COR-L47 (cell line): Measurements from ENCODE around the gene SPRED2.
A peak's percentile ranks its signal among the peaks of the same experiment; 100 is the strongest.

Source experiments
- DNase-seq: peaks from one replicate; lab custom pipeline; 2025; lab: John Stamatoyannopoulos, UW

SPRED2 gene

DNA sequence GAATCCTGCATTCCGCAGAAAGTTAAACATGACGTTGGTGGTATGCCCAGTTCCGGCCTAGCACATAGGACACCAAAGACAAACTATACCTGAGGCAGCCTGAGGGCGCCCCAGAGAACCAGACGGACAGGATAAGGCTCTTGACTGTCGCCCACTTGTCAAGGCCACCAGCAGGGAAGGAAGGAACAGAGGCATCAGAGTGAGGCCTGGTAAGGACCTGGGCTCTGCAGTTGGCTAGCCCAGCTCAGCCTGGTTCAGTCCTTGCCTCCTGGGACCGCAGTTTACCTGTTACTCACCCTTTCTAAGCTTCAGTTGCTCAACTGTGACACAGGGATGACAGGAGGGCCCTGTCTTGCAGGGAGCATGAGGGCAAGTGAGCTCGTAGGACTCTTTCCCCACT is 122.7 kb downstream of the SPRED2 start:
- no peak for DNase-seq

DNA sequence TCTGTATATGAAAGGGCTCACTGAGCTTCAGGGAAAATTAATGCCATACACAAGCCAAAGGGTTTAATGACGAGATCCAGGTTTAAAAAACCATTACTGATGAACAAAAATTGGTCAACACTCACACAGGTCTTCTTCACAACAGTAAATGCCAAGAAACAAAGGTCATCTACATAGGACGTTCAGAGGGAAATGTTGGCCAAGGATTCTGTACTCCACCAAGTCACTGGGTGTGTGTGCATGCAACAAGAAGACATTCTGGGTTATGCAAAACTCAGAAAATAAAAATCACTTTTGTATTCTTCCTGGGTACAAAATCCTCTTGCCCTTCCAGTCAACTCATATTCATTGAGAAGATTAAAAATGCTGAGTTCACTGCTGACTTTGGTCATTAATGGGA is 126.5 kb downstream of the SPRED2 start:
- no peak for DNase-seq

DNA sequence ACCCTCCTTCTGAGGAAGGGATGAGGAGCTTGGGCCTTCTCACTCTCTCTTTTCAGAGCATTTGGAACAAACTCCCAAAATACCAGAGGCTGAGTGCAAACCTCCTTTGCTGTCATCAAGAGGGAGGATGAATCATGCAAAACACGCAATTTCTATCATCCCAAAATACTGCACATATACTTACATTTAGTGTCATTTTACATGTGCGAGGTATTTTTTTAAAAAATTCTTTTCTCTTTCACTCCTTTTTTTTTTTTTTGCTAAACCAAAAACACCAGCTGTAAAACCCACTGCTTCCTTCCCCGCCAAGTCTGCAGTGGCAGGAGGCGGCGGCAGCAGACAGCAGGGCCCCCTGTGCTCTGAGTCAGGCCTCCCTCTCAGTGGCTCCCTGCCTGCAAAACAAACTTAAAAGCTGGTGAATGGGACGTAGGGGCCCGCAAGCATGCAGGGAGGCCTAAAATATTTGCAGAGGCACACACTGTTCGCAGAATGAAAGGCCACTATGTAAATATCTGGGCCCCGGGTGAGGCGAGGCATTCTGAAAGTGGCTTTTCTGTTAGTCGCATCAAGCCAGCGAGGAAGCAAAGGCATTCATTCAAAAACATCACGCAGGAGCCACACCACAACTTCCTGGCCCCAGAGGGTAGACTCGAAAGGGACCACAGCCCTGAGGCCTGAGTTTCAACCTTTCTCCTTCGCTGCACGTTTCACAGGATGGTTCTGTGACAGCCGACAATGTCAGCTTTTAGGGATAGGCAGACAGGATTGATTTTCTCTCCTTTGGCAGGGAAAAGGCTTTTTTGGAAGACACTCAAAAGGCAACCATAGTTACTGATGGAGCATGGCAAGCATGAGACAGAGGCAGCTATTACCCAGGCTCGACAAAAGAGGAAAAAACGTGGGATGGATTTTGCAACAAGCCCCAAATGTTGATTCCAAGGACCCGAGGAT is 131.4 kb downstream of the SPRED2 start:
- DNase-seq, result peak; percentile 33

DNA sequence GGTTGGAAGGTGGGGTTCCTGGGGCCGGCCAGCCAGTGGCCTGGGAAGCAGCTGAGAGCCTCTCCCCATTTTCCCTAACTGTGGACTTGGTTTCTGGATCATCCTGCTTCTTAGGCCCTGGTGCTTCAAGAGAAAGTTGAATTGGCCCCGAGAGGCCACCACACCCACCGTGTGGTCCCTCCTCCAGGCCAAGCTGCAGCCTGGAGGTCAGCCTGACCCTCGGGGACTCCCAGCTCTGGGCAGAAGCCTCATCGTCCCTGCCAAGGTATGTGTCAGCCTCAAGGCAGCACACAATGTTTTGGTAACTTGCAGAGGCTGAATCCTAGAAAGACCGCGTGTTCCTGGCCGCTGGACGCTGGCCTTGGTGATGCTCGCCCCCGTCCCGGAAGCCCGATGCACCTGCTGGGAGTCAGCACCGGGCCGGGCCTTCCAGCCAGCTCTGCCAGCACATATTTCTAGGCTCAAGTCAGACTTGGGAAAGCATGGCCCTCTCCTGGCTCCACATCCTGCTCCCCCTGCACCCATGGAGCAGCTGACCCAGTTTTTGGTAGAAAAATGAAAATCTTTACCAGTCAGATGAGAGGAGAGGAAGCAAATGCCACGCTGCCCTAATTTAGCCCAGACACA is 132.2 kb downstream of the SPRED2 start:
- no peak for DNase-seq

DNA sequence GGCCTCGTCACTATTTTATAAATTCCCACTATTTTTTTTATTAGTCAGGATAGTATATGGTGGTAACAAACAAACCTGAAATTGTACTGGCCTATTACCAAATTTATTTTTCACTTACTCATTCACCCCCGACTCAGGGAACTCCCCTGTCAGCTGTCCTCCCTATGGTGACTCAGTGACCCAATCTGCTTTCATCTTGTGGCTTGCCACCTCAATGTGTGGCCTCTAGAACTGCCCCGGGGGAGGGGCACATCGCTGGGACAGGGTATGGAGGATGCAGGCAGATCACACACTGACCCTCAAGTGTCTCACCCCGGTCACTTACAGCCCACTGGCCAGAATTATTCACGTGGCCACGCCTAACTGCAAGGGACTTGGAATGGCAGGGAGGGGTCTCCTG is 133.2 kb downstream of the SPRED2 start:
- no peak for DNase-seq

DNA sequence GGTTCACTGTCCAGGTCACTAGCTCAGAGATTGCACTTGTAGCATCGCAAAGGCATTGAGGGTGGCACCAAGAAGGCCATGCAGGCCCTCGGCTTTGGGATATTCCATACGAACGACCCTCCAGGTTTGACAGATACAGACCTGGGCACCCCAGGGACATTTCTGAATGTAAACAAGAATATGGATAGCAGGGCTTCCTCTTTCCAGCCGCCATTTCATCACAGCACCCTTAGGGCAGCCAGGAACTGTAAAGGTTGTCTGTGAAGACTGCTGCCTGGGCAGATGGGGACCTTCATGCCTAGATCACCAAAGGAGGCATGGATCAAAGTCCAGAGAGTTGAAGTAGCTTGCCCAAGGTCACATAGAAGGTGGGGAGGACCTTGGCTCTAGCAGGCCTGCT is 134.3 kb downstream of the SPRED2 start:
- no peak for DNase-seq

DNA sequence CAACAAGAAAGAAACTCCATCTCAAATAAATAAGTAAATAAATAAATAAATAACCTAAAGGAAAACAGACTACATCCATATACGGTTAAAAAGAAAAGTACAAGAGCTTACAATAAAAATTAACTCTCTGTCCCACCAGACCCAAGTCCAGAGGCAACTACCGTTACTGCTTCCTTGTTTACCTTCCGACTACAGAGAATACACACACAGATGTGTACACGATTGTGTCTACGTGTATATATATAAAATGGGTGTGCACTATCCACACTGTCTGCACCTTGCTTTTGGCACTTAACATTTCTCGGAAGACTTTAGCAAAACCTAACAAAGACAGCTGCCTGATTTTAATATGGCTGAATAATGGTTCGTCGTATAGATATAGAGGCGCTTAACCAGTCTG is 134.9 kb downstream of the SPRED2 start:
- no peak for DNase-seq

DNA sequence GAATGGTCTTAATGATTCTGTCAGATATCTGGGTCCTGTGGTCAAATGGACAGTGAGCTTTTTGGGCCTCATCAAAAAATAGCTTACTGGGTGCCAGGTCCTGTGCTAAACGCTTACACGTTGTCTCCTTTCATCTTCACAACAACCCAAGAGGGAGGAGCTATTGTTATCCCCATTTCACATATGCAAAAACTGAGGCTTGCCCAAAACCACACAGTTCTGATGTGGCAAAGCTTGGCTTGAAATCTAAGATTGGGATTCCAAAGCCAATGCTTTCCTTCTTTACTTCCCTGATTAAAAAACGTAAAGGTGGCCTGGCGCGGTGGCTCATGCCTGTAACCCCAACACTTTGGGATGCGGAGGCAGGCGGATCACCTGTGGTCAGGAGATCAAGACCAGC is 135.4 kb downstream of the SPRED2 start:
- no peak for DNase-seq

DNA sequence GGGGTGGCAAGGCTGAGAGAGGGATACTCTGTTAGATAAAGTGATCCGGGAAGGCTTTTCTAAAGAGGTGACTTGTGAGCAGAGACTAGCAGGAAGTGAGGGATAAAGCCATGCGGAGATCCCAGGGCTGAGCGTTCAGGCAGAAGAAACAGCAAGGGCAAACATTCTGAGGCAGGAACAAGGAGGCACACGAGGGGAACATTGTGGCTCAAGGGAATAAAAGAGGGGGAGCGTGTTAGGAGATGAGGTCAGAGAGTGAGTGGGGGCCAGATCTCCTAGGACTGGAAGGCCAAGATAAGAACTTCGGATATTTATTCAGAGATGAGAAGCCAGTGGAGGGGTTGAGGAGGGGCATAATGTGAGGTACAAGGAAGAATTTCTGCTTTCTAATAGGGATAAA is 137.7 kb downstream of the SPRED2 start:
- no peak for DNase-seq

DNA sequence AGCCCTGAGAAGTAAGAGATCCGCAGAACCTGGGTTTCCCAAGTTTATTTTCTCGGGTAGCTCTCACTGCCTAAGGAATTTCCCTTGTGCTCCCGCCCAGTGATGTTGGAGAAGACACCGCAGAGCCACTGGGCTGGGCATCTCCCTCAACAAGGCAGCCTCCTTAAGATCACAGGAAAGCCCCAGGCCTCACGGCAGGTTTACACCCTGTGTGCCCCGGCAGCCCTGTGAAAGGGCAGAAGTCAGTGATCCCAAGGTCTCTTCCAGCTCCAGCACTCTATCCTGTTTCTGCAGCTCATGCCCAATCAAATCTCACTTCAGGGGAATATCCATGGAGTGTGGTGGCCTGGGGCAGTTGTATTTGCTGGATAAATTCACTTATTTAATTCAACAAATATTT is 138.3 kb downstream of the SPRED2 start:
- DNase-seq, result no peak

DNA sequence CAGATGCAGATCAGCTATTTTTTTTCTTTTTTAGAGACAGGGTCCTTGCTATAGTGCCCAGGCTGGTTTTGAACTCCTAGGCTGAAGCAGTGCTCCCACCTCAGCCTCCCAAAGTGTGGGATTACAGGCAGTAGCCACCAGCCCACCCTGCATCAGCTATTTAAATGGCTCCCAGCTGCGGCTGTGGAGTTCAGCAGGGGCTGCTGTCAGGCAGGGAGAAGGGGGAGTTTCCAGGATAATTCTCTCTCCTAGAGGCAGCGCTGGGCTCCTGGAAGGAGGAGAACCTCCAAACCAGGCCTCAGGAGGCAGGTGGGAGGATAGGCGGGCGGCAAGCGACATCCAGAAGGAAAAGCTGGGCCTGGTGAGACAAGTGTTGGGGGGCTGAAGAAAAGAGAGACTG is 139.0 kb downstream of the SPRED2 start:
- no peak for DNase-seq

DNA sequence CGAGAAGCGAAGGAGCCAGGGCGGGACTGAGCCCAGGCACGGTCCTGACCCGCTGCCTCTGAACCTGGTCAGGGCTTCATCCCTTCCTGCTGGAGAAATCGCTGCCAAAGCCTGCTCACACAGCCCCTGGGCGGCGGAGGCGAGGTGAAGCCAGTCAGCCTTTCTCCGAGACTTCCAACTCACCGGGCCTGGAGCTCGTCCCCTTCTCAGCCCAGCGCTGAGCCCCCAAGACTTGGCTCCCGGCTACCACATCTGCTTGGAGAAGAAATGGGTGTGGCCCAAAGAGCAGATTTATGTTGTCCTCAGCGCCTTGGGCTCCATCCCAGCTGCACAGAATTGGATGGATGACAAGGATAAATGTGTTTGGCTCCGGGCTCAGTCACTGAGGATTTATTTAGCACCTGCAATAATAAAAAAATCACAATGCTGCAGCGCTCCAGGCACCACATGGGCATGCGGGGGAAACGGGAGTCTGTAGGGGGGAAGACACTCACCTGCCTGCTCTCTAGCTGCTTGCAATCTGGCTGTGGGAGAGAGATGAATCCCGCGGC is 139.9 kb downstream of the SPRED2 start:
- DNase-seq, result peak; percentile 8

DNA sequence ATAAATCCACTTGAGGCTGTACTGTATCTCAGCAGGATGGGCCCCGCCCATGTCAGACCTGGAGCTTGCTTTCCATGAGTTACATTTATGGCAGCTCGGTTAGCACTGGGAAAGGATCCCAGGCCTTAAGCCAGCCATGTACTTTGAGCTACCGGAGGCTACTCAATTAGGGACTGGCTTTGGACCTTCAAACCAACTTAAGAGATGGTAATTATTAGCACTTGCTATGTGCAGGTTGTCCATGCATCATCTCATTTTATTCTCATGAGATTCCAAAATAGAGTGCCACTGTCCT is 140.3 kb downstream of the SPRED2 start:
- DNase-seq, result no peak

DNA sequence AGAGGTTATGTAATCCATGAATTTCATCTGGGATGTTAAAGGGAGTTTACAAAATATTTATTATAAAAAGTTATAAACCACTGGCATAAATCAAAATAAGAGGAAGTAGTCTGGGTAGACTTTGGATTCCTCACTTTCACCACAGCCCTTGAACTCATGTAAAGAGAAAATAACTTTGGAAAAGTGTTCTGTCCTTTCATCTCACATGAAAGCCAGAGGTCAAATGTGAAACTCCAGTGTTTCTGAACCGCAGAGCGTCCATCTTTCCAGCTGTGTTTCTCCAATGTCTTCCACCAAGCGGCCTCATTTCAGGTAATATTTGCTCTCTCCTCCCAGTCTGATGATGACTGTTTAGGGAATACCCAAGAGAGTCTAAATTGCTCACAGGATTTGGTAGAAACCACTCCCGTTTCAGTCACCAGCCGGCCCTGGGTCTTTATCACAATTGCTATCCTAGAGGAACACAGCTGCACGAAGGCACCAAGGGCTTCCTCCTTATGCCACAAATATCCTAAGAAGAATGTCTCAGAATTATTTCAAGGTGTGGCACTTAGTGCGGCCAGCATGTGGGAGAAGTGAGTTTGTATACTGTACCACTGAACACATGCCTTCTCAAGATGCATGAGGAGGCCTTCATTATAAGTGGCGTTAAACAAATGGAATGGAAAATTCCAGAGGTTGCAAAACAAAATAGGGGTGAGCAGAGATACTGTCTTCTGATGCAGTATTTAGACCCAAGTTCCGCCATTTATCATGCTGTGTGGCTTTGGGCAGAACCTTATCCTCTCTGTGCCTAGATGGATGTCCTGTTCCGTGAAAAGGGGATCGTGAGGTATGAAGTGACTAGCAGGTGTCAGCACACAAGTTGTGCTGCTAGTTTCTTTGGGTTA is 140.9 kb downstream of the SPRED2 start:
- no peak for DNase-seq

DNA sequence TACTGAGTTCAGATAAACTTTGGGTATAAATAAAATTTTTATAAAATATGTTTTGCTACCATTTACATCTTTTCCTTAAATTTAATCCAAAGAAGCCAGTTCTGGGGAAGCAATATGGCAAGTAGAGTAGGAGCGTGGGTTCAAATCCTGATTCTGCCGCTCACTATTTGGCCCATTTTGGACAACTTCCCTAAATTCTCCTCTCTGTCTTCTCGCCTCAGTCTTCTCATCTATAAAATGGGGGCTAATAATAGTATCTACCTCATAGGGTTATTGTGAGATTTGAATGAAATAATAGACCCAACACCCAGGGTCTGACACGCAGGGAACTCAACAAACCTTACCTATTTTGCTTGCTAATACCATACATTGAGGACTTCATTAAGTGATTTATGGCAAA is 145.0 kb downstream of the SPRED2 start:
- no peak for DNase-seq

DNA sequence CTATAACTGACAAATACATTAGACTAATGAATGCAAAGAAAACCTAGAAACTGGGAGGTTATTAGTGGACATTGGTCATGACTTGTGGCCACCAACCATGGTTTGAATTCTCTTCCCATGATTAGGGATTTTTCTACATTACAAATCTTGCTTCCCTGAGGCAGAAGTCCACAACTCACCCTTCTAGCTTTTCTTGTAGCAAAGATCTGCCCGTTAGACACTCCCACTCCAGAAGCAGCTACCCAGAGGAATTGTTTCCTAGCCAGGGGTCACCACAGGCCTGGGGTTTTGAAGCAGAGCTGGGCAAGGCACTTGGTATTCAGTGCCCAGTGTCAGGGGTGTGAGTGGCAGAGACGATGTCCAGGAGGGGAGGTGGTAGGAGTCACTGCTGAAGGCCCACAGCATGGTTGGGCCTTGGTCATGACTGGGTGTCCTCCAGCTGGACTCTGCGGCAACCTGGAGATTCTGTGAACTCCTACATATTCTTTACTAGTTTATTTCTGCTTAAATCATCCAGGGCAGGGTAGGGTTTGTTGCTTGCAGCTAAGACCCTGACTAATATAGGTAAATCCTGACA is 149.8 kb downstream of the SPRED2 start:
- no peak for DNase-seq

DNA sequence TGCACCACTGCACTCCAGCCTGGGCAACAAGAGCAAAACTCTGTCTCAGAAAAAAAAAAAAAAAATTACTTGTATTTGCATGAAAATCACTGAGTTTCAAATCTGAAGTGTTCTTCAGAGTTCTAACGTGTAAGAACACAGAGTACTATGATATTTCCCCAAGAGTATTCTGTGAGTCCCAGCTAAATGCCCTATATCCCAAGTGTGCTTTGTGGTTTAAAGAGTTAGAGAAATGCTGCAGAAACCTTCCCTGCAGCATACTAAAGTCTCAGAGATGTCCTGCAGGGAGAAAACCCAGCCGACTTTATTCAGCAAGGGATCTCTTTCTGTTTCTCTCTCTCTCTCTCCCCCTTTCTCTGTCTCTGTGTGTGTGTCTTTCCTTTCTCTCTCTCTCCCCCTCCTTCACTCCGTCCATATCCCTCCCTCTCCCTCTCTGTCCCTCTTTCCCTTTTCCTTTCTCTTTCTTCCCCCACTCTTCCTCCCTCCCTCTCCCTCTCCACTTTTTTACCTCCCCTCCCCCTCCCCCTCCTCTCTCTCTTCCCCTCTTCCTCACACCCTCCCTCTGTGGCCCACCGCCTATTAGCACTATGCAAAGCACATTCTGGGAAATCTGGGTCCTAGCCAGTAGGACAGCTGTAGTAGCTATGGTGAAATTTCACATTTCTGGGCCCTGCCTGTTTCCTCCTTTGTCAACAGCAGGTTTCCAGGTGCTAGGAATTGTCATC is 150.6 kb downstream of the SPRED2 start:
- DNase-seq, result no peak

DNA sequence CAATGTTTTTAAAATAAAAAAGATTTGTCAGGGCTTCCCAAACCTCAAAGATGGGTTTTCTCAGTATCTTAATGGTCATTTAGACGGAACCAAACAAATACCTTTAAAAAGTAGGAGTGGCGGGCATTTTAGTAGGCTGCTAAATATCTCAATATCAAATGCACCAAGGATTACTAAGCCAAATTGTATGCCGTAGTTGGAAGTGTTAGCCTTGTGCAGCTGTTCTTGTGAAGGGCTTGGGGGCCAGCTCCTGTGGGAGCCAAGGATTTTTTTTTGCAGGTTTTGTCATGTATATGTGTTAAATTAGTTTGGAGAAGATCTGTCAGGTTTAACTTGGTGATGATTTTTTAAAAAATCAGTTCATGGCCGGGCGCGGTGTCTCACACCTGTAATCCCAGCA is 152.6 kb downstream of the SPRED2 start:
- no peak for DNase-seq

DNA sequence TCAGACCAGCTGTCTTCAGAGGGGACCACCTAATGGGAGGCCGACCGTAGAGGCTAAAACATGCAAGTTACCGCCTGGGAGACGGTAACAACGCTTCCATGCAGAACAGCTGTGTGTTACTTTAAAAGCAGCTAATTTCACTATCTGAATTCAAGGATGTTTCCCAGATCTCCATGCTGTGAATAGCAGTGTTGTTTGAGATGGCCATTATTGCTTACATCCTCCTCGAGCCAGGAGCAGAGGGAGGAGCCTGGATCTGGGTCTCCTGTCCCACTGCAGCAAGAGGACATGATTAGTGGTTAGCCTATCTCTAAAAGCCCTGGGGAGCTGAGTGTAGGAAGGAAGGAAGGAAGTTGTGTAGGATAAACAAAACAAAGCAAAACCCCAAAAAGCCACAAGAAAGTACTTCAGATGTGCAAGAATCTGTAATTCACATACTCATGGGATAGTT is 153.8 kb downstream of the SPRED2 start:
- no peak for DNase-seq

DNA sequence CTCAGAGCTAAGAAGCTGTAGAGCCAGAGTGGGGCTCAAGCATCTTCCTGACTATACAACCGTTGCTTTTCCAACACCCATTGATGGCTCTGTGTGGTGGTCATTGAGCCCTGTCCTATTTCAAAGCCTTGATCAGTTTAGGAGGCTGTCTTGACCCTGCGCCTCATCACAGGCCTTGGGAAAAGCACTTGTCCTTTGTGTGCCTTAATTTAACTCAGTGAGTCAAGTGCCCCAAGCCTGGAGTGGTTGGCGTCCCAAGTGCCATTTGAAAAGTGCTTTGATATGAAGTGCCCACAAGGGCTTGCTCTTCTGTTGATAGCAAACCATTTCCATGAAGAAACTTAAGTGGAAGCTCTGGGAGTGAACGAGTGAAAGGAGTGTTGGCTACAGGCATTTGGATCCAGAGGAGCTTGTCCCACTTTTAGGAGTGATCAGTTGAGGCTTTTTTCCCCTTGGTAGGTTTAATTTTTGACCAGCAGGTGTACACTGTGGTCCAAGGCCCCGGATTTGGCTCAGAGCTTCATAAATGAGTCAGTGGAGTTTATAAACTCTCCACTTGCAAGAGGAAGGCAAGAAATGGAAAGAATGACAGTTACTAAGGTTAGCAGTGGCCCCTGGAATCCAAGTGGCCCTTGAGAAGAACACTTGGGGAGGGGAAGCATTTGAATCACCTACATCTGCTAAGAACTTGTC is 154.5 kb downstream of the SPRED2 start:
- no peak for DNase-seq

DNA sequence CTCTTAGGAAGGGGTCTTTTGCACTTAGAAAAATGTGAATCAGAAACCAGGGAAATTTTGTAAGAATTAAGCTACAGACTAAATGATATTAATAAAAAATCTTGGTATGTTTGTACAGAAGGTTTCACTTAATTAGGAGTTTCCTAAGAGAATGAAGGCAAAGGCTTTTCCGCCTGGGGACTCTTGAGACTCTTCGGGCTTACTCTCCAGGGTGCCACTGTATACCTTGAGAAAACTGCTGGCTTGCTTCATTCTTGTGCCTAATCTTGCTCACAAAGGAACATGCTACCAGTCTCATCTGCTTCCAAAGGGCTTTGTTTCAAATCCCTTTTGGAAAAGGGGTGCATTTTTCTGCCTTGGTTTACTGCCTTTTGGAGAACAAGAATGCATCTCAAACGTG is 155.3 kb downstream of the SPRED2 start:
- no peak for DNase-seq
